H1 (cell line): ENCODE results near the gene STRN. TPM values are rescaled to one million over a fixed set of nuclear protein-coding genes. Genes with fewer than 3 reads are reported as not detected.
A peak's percentile ranks its signal among the peaks of the same experiment; 100 is the strongest.

Experiments
- CTCF ChIA-PET: fragments of 300-600 bp; sonication (Branson Sonifier 250); formaldehyde crosslinking; loops from one replicate; lab custom pipeline; 2021; ENCODE audit not compliant: partially characterized antibody; lab: Charles Lee
- POLR2A ChIA-PET: fragments of 300-600 bp; sonication (Branson Sonifier 250); formaldehyde crosslinking; loops from one replicate; lab custom pipeline; 2021; ENCODE audit warnings: inconsistent platforms; ENCODE audit not compliant: partially characterized antibody; lab: Charles Lee
- DNase-seq, 2 experiments: peaks; one replicate each; pipeline versions ENCODE4 v3.0.0 to v3.0.0-alpha.2; 2010 to 2022; ENCODE audit warnings: low spot score in 2 of 2, low read depth in 1 of 2, mixed read lengths in 1 of 2
- FAIRE-seq: peaks from 2 replicates; lab custom pipeline; 2011; peaks lifted over from hg19 to GRCh38; lab: Jason Lieb, UNC
- H2AFZ ChIP-seq: 2 replicates; pipeline ENCODE4 v1.8.1; 2012; ENCODE audit warnings: low read length, inconsistent platforms
- H2AK5ac ChIP-seq: 2 replicates; pipeline ENCODE4 v1.6.1; 2013; ENCODE audit warnings: low read depth, low read length
- H2BK120ac ChIP-seq: replicated peaks from 2 replicates; pipeline ENCODE3; 2013; ENCODE audit warnings: low read depth, low read length, inconsistent platforms
- H2BK12ac ChIP-seq: 2 replicates; pipeline ENCODE4 v1.6.1; 2013; ENCODE audit warnings: low read depth, low read length
- H2BK15ac ChIP-seq: 2 replicates; pipeline ENCODE4 v1.6.1; 2013; ENCODE audit warnings: low read length
- H2BK20ac ChIP-seq: 2 replicates; pipeline ENCODE4 v1.6.1; 2013; ENCODE audit warnings: low read length
- H2BK5ac ChIP-seq: 2 replicates; pipeline ENCODE4 v1.6.1; 2013; ENCODE audit warnings: low read depth, low read length
- H3K14ac ChIP-seq: 2 replicates; pipeline ENCODE4 v1.6.1; 2013; ENCODE audit warnings: inconsistent platforms; ENCODE audit not compliant: insufficient read length
- H3K18ac ChIP-seq: 2 replicates; pipeline ENCODE4 v1.6.1; 2013; ENCODE audit warnings: low read length; ENCODE audit errors: extremely low read depth
- H3K23ac ChIP-seq: 2 replicates; pipeline ENCODE4 v1.6.1; 2013; ENCODE audit warnings: inconsistent platforms; ENCODE audit not compliant: insufficient read length
- H3K23me2 ChIP-seq: 2 replicates; pipeline ENCODE4 v1.6.1; 2013; ENCODE audit warnings: low read depth, low read length
- H3K27ac ChIP-seq: 2 replicates; pipeline ENCODE4 v1.6.1; 2011; ENCODE audit warnings: low read depth, low read length, inconsistent platforms
- H3K27me3 ChIP-seq, 4 experiments: replicated peaks in 1 of 4; 1 replicate in 1 of 4; 2 replicates in 3 of 4; pipeline versions ENCODE4 v1.6.1 to v1.8.1; 2011 to 2013; ENCODE audit warnings: low read length in 3 of 4, mild to moderate bottlenecking in 3 of 4, inconsistent platforms in 2 of 4, mixed read lengths in 2 of 4, moderate library complexity in 1 of 4; ENCODE audit not compliant: control insufficient read depth in 3 of 4, insufficient read depth in 3 of 4; ENCODE audit errors: extremely low read depth in 1 of 4
- H3K36me3 ChIP-seq, 4 experiments: 2 replicates each; pipeline versions ENCODE4 v1.6.1 to v1.8.1; 2011 to 2013; ENCODE audit warnings: mild to moderate bottlenecking in 4 of 4, low read length in 3 of 4, moderate library complexity in 2 of 4, control low read depth in 1 of 4, inconsistent platforms in 1 of 4; ENCODE audit not compliant: insufficient read depth in 4 of 4, control insufficient read depth in 2 of 4
- H3K4ac ChIP-seq: replicated peaks from 2 replicates; pipeline ENCODE3; 2013; ENCODE audit warnings: low read length, low read depth, mixed read lengths, inconsistent platforms; ENCODE audit not compliant: insufficient read length
- H3K4me1 ChIP-seq, 4 experiments: replicated peaks in 1 of 4; 1 replicate in 1 of 4; 2 replicates in 3 of 4; pipeline versions ENCODE4 v1.6.1 to v1.8.1; 2011 to 2013; ENCODE audit warnings: low read length in 3 of 4, inconsistent platforms in 2 of 4, mixed read lengths in 1 of 4; ENCODE audit not compliant: insufficient read depth in 4 of 4, control insufficient read depth in 3 of 4
- H3K4me2 ChIP-seq, 2 experiments: 2 replicates each; pipeline versions ENCODE4 v1.6.1 to v1.8.1; 2011 to 2013; ENCODE audit warnings: low read depth in 2 of 2, low read length in 2 of 2, control low read depth in 1 of 2, inconsistent platforms in 1 of 2, mild to moderate bottlenecking in 1 of 2; ENCODE audit not compliant: insufficient read depth in 1 of 2
- H3K4me3 ChIP-seq, 4 experiments: fragments of 200-600, 300-600 bp in 1 of 4; sonication (generic), shearing (Covaris generic), sonication (Bioruptor Twin) in 1 of 4; 2 replicates each; pipeline versions ENCODE4 v1.5.1 to v1.8.1; 2011 to 2016; ENCODE audit warnings: low read length in 4 of 4, low read depth in 3 of 4, control low read depth in 2 of 4, inconsistent platforms in 2 of 4, mild to moderate bottlenecking in 2 of 4, mixed read lengths in 1 of 4, moderate library complexity in 1 of 4; ENCODE audit not compliant: insufficient read depth in 2 of 4; ENCODE audit errors: extremely low read depth in 1 of 4
- H3K56ac ChIP-seq: replicated peaks from 2 replicates; pipeline ENCODE3; 2013; ENCODE audit warnings: low read depth, mild to moderate bottlenecking, mixed read lengths, low read length, inconsistent platforms; ENCODE audit not compliant: insufficient read length
- H3K79me1 ChIP-seq: 2 replicates; pipeline ENCODE4 v1.6.1; 2013; ENCODE audit warnings: low read depth, low read length, control low read depth
- H3K79me2 ChIP-seq, 2 experiments: 2 replicates each; pipeline versions ENCODE4 v1.6.1 to v1.8.1; 2012 to 2013; ENCODE audit warnings: low read length in 2 of 2, mild to moderate bottlenecking in 2 of 2, inconsistent platforms in 1 of 2; ENCODE audit not compliant: insufficient read depth in 2 of 2, control insufficient read depth in 1 of 2
- H3K9ac ChIP-seq, 4 experiments: replicated peaks in 1 of 4; 1 replicate in 1 of 4; 2 replicates in 3 of 4; pipeline versions ENCODE4 v1.6.1 to v1.8.1; 2011 to 2013; ENCODE audit warnings: low read depth in 3 of 4, low read length in 3 of 4, control low read depth in 2 of 4, mild to moderate bottlenecking in 2 of 4, moderate library complexity in 2 of 4, inconsistent platforms in 1 of 4; ENCODE audit errors: extremely low read depth in 1 of 4
- H3K9me3 ChIP-seq, 2 experiments: 2 replicates each; pipeline versions ENCODE4 v1.6.1 to v1.8.1; 2012 to 2013; ENCODE audit warnings: mild to moderate bottlenecking in 2 of 2, moderate library complexity in 2 of 2, control low read depth in 1 of 2, inconsistent platforms in 1 of 2, low read depth in 1 of 2, low read length in 1 of 2, mixed read lengths in 1 of 2; ENCODE audit not compliant: insufficient read depth in 2 of 2
- H4K20me1 ChIP-seq, 2 experiments: replicated peaks in 1 of 2; 2 replicates each; pipeline versions ENCODE3 to v1.8.1; 2011 to 2013; ENCODE audit warnings: inconsistent platforms in 2 of 2, low read length in 2 of 2, mild to moderate bottlenecking in 1 of 2; ENCODE audit not compliant: insufficient read depth in 2 of 2, control insufficient read depth in 1 of 2
- H4K5ac ChIP-seq: 2 replicates; pipeline ENCODE4 v1.6.1; 2013; ENCODE audit warnings: low read length, low read depth, mixed read lengths, inconsistent platforms; ENCODE audit not compliant: insufficient read length
- H4K8ac ChIP-seq: 2 replicates; pipeline ENCODE4 v1.8.0; 2013; ENCODE audit warnings: mild to moderate bottlenecking, moderate library complexity, low read length, inconsistent platforms; ENCODE audit not compliant: insufficient read depth; ENCODE audit errors: extremely low read depth
- H4K91ac ChIP-seq: replicated peaks from 2 replicates; pipeline ENCODE3; 2013; ENCODE audit warnings: low read length, mixed read lengths, inconsistent platforms; ENCODE audit not compliant: insufficient read length
- RAD21 ChIP-seq, 2 experiments: IDR thresholded peaks in 1 of 2; conservative IDR thresholded peaks in 1 of 2; 2 replicates each; pipeline ENCODE4 v1.6.1; 2011; ENCODE audit warnings: low read depth in 2 of 2, low read length in 2 of 2, improper control_type of control experiment in 1 of 2, inconsistent platforms in 1 of 2, mild to moderate bottlenecking in 1 of 2, moderate library complexity in 1 of 2
- TEAD4 ChIP-seq: IDR thresholded peaks from 2 replicates; pipeline ENCODE4 v1.6.1; 2012; ENCODE audit warnings: low read depth, low read length, inconsistent platforms, mixed read lengths
- WGBS, 2 experiments: shearing (Covaris generic) in 1 of 2; methylation state at CpG; one replicate each; pipeline versions ENCODE4 v1.1.6 to v1.1.7; 2013 to 2015; ENCODE audit warnings: low lambda C conversion rate in 2 of 2, mixed read lengths in 2 of 2, inconsistent platforms in 1 of 2, low coverage in 1 of 2, missing lambda C conversion rate in 1 of 2; ENCODE audit not compliant: insufficient replicate concordance in 2 of 2, insufficient coverage in 1 of 2, insufficient read length in 1 of 2; ENCODE audit errors: extremely low coverage in 1 of 2, missing lambda C conversion rate in 1 of 2; 5-methylcytosine and 5-hydroxymethylcytosine counted together
- polyA plus RNA-seq, 7 experiments: library from polyadenylated mRNA; depleted of rRNA in 3 of 7; stranded (reverse) in 5 of 7; unstranded in 2 of 7; fragments of >200 nt in 5 of 7; fragments of 200-250 nt in 2 of 7; gene quantifications; 1 replicate in 5 of 7; 2 replicates in 1 of 7; 4 replicates in 1 of 7; pipeline versions ENCODE4 v1.2.1 to v1.2.3, GENCODE V29; 2011 to 2013; ENCODE audit warnings: missing spikeins in 2 of 7, mixed read lengths in 2 of 7
- total RNA-seq: library from RNA; stranded (reverse); fragmentation: NEBNext Ultra II Directional; extraction: Animal tissue kit (Norgen Biotek cat#: 25700); gene quantifications from 2 replicates; pipeline ENCODE4 v1.2.1, GENCODE V29; 2021

Gene STRN
- total and polyA plus RNA-seq, 2 of the 8 experiments (the other 6 are each of a cell fraction or from before 2014, with no cell fraction given), result 8.3 to 47.0 TPM

DNA sequence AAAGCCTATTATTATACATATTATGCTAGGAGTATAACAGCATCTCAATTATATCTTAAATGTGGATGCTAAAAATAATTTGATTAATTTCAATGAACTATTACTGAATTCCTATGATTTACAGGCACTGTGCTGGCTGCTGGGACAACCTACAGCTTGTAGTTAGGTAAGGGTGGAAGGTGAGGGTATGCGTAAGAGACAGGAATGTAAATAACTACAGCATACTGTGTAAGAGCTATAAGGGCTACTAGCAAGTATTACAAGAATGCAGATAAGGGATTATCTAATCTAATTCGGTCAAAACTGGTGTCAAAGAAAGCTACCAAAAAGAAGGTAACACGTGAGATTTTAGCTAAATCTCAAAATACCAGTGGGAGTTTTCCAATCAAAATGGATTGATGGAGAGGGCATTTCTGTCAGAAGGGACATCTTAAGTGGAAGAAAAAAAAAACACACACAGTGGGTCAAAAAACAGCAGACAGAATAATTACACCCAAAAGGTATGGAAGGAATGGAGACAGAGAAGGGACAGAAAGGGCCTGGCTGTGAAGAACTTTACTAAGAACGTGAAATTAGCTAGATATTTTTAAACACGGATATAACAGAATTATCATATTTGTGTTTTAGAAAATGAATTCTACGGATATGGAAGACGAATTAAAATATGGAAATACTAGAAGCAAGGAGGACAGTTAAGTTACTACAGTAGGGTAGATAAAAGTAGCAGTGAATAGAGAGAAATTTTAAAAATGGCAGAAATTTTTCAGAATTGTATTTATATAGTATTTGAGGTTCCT, 47.1 kb downstream of the STRN start:
- Histone ChIP-seq H3K56ac (no peak overlapping the region), H3K23ac (no peak overlapping the region), H3K9me3 (no peaks in the 10 kb centered on the region), H2BK20ac (no peak overlapping the region), H3K4ac (no peak overlapping the region), H3K9ac (no peak overlapping the region), H2AK5ac (no peak overlapping the region), H4K20me1 (no peaks in the 10 kb centered on the region), H4K5ac (no peak overlapping the region), H4K8ac (no peak overlapping the region), H2BK12ac (no peak overlapping the region), H3K18ac (no peak overlapping the region), H3K4me2 (no peak overlapping the region), H3K14ac (no peak overlapping the region), H2BK120ac (no peak overlapping the region), H3K23me2 (no peaks in the 10 kb centered on the region), H3K79me2 (peaks cover 0 to 9% of the 10 kb centered on the region in 2 experiments; a peak in 1 of 4 replicates), H3K4me3 (no peak overlapping the region), H3K79me1 (no peaks in the 10 kb centered on the region), H2AFZ (no peak overlapping the region), H3K27ac (no peak overlapping the region), H4K91ac (no peak overlapping the region), H2BK5ac (no peak overlapping the region), H3K27me3 (no peaks in the 10 kb centered on the region), H2BK15ac (no peak overlapping the region), H3K36me3 (peaks cover 0 to 7% (median 1%) of the 10 kb centered on the region in 4 experiments; a peak in 2 of 8 replicates), H3K4me1 (peaks cover 0 to 7% (median under 1%) of the 10 kb centered on the region in 4 experiments; a peak in 3 of 7 replicates)
- TF ChIP-seq TEAD4, result peak; percentile 82
- TF ChIP-seq RAD21 (IDR thresholded peaks at IDR 0.05 in 1 of 2, conservative IDR thresholded peaks at IDR 0.05 in 1 of 2; ENCODE audit: low read depth in 2 of 2, low read length in 2 of 2), result no peak
- no peak for DNase-seq
- no peak for FAIRE-seq
- POLR2A ChIA-PET, result no interaction called here
- WGBS, 2 experiments, result 72% methylated on average over 7 of the region's 7 CpGs; no CpG with 5 or more reads in 1 of the 2 experiments
- CTCF ChIA-PET, result interaction anchor here (0.5 to 1.6 kb wide), 19 partner anchors 9 to 140 kb away, joined by 3 to 6 read pairs (median 3); no protein-coding TSS in a partner anchor
